OCI-LY7 (cell line): ENCODE measurements around the gene UGT1A3. TPM values are rescaled to one million over a fixed set of nuclear protein-coding genes. Genes with fewer than 3 reads are reported as not detected.
"Not testable (repeated sequence)": the region's sequence is repeated elsewhere in the genome, so short reads cannot be mapped to it uniquely, and the experiment has no call there.

Experiments used
- BruUV-seq: library from RNA; stranded (reverse); fragments of 400-500 nt; replicated peaks from 2 replicates; lab custom pipeline; 2021; lab: Mats Ljungman, UMichigan
- CTCF ChIA-PET: fragments of 300-600 bp; sonication (Branson Sonifier 250); formaldehyde crosslinking; loops from one replicate; lab custom pipeline; 2022; ENCODE audit warnings: antibody characterized with exemption; ENCODE audit not compliant: unreplicated experiment; lab: Charles Lee
- POLR2A ChIA-PET: fragments of 300-600 bp; sonication (Branson Sonifier 250); formaldehyde crosslinking; loops from one replicate; lab custom pipeline; 2022; ENCODE audit warnings: antibody characterized with exemption; lab: Charles Lee
- DNase-seq: peaks from one replicate; pipeline ENCODE4 v3.0.0-alpha.2; 2015; ENCODE audit warnings: low spot score
- H2AFZ ChIP-seq: fragments of 200-600 bp; sonication (generic), shearing (Covaris generic); 2 replicates; pipeline ENCODE4 v1.6.1; 2014; ENCODE audit warnings: mild to moderate bottlenecking, antibody characterized with exemption, low read length, moderate library complexity
- H3K27ac ChIP-seq: fragments of 200-600 bp; sonication (generic); 2 replicates; pipeline ENCODE4 v1.5.1; 2014; ENCODE audit warnings: mixed run types, low read depth, mild to moderate bottlenecking, moderate library complexity, low read length, inconsistent platforms; ENCODE audit not compliant: poor library complexity, severe bottlenecking
- H3K36me3 ChIP-seq: fragments of 200-600 bp; sonication (generic); 2 replicates; pipeline ENCODE4 v1.6.1; 2014; ENCODE audit warnings: mild to moderate bottlenecking, antibody characterized with exemption, low read length, moderate library complexity, mixed read lengths; ENCODE audit not compliant: insufficient read depth
- H3K4me1 ChIP-seq: fragments of 200-600 bp; sonication (generic); 2 replicates; pipeline ENCODE4 v1.5.1; 2014; ENCODE audit warnings: mild to moderate bottlenecking, low read length; ENCODE audit not compliant: insufficient read depth, poor library complexity, severe bottlenecking
- H3K4me2 ChIP-seq: fragments of 200-600 bp; sonication (generic); 2 replicates; pipeline ENCODE4 v1.6.1; 2014; ENCODE audit warnings: mild to moderate bottlenecking, low read length
- H3K4me3 ChIP-seq: fragments of 200-600 bp; sonication (generic); 2 replicates; pipeline ENCODE4 v1.5.1; 2014; ENCODE audit warnings: mild to moderate bottlenecking, low read depth, low read length; ENCODE audit not compliant: poor library complexity, severe bottlenecking
- H3K79me2 ChIP-seq: fragments of 200-600 bp; sonication (generic); 2 replicates; pipeline ENCODE4 v1.6.1; 2016; ENCODE audit warnings: low read depth, mild to moderate bottlenecking, low read length, moderate library complexity, mixed read lengths; ENCODE audit not compliant: insufficient read depth
- H3K9me2 ChIP-seq: fragments of 200-600 bp; sonication (generic); 2 replicates; pipeline ENCODE4 v1.6.1; 2016; ENCODE audit warnings: mild to moderate bottlenecking, low read length, mixed read lengths; ENCODE audit not compliant: insufficient read depth
- H3K9me3 ChIP-seq: fragments of 200-600 bp; sonication (generic); 2 replicates; pipeline ENCODE4 v1.6.1; 2014; ENCODE audit warnings: mild to moderate bottlenecking, mixed run types, low read length, mixed read lengths
- H4K20me1 ChIP-seq: fragments of 200-600 bp; sonication (generic); 2 replicates; pipeline ENCODE4 v1.6.1; 2014; ENCODE audit warnings: mild to moderate bottlenecking, antibody characterized with exemption, low read length, moderate library complexity, mixed read lengths; ENCODE audit not compliant: insufficient read depth
- CTCF ChIP-seq: fragments of 200-600 bp; sonication (generic); conservative IDR thresholded peaks from 2 replicates; pipeline ENCODE4 v1.5.1; 2014; ENCODE audit warnings: mild to moderate bottlenecking, antibody characterized with exemption, low read length, moderate library complexity, mixed read lengths
- EZH2phosphoT487 ChIP-seq: fragments of 200-600 bp; sonication (generic); IDR thresholded peaks from 2 replicates; pipeline ENCODE4 v1.6.1; 2018; ENCODE audit warnings: low read depth, borderline replicate concordance, mild to moderate bottlenecking, mixed run types, antibody characterized with exemption, low read length, moderate library complexity, mixed read lengths
- intact Hi-C: fragments of 100-400 bp; cut with micrococcal nuclease; formaldehyde crosslinking; loops from one replicate; pipeline ENCODE4 v1.10.0; 2022; ENCODE audit not compliant: unreplicated experiment
- total RNA-seq, 2 experiments: library from RNA; depleted of rRNA in 1 of 2; stranded (reverse); fragments of >200 nt in 1 of 2; shearing (Covaris generic) in 1 of 2; gene quantifications; 2 replicates each; pipeline ENCODE4 v1.2.3, GENCODE V29; 2014 to 2022

Gene UGT1A3
- total RNA-seq, 2 experiments from 2014 or later: not detected

GRCh38 chr2:233700028-233700635 lies 28.7 kb upstream of the UGT1A3 start:
- intact Hi-C loops: no loop called here
- CTCF ChIA-PET: no interaction called here

GRCh38 chr2:233700842-233701241 lies 28.0 kb upstream of the UGT1A3 start:
- H3K9me2 ChIP-seq, H3K79me2 ChIP-seq, H3K4me3 ChIP-seq, BruUV-seq, H4K20me1 ChIP-seq, H2AFZ ChIP-seq, H3K9me3 ChIP-seq, H3K4me2 ChIP-seq, H3K36me3 ChIP-seq, POLR2A ChIA-PET, DNase-seq, H3K4me1 ChIP-seq, CTCF ChIA-PET, H3K27ac ChIP-seq, intact Hi-C loops: not testable (repeated sequence)

More at GRCh38 chr2:233700028-233700635, 28.7 kb upstream of the UGT1A3 start:
- POLR2A ChIA-PET: no interaction called here
- no TSS peak for BruUV-seq
- Histone ChIP-seq H3K9me2 (no peaks in the 10 kb centered on the region), H3K4me3 (no peak overlapping the region), H3K9me3 (no peaks in the 10 kb centered on the region), H3K4me2 (no peak overlapping the region), H3K27ac (no peak overlapping the region), H3K79me2 (no peaks in the 10 kb centered on the region), H3K4me1 (no peaks in the 10 kb centered on the region), H2AFZ (no peak overlapping the region), H3K36me3 (no peaks in the 10 kb centered on the region), H4K20me1 (no peaks in the 10 kb centered on the region)
- no peak for DNase-seq
- TF ChIP-seq EZH2phosphoT487 (no peak), CTCF (no peak)

GRCh38 chr2:233702238-233702637 lies 26.6 kb upstream of the UGT1A3 start:
- BruUV-seq: no TSS peak
- Histone ChIP-seq H4K20me1 (no peaks in the 10 kb centered on the region), H3K4me3 (no peak overlapping the region), H3K79me2 (no peaks in the 10 kb centered on the region), H3K4me1 (no peaks in the 10 kb centered on the region), H3K36me3 (no peaks in the 10 kb centered on the region), H3K9me3 (no peaks in the 10 kb centered on the region), H3K27ac (no peak overlapping the region), H2AFZ (no peak overlapping the region), H3K9me2 (no peaks in the 10 kb centered on the region), H3K4me2 (no peak overlapping the region)
- TF ChIP-seq CTCF: no peak
- no peak for TF ChIP-seq EZH2phosphoT487
- ChIA-PET POLR2A (no interaction called here), CTCF (no interaction called here)
- DNase-seq: no peak
- intact Hi-C loops: no loop called here
